Stimulated activated CD8-positive, alpha-beta memory T cell treated with anti-CD3 and anti-CD28 coated beads, Interleukin-2, amount 100 ng/mL, for 1 hour (primary cell): Measurements from ENCODE around the gene SYF2.
"Not testable (repeated sequence)": the region's sequence is repeated elsewhere in the genome, so short reads cannot be mapped to it uniquely, and the experiment has no call there.

Source experiments
- DNase-seq, 2 donors: peaks; one replicate each; pipeline ENCODE4 v3.0.0-alpha.2; 2020; ENCODE audit warnings: low read depth in 2 of 2

SYF2 gene

DNA sequence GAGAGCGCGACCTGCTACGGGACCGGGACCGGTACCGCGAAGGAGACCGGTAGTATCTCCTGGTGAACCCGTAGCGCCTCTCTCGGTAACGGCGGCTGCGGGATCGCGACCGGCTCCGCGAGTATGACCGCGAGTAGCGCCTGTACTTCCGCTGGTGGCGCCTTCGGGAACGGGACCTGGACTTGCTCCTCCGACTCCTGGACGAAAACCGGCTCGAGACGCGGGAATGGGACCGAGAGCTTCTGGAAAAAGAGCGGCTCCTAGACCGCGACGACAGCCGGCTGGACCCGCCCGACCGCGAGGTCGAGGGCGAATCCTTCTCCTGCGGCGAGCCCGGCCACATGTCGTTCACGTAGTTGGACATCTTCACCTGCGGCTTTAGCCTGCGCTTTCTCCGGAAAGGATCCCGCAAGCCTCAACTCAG is 14.3 kb upstream of the SYF2 start:
- DNase-seq: no peak

DNA sequence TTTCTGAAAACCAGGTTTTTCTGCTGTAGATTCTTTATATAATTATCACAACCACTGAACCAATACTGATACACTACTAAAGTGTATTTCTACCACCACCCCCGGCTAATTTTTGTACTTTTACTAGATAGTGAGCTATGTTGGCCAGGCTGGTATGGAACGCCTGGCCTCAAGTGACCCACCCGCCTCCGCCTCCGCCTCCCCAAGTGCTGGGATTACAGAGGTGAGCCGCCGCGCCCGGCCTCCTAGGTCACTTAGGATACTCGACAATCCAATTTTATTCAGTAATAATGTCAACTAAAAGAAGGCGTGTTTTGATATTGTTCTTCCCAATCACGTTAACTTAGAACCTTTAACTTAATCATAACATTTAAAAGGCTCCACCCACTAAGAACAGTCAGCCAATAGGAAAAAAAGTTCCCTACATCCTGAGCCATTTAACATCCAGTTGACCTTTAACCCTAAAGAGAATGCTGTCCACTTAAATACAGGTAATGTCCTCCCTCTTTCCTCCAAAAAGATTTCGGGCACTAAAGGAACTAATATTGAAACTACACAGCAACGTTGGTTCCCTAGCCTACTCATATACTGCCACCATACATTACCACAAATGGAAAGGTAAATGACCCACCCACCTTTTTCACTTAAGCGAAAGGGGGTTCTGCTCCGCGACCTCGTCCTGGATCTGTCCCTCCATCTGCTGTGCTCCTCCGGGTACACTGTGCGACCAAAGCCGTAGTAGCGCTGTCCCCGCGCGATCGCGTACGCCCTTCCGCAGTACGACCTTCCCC is 13.7 kb upstream of the SYF2 start:
- no peak for DNase-seq

DNA sequence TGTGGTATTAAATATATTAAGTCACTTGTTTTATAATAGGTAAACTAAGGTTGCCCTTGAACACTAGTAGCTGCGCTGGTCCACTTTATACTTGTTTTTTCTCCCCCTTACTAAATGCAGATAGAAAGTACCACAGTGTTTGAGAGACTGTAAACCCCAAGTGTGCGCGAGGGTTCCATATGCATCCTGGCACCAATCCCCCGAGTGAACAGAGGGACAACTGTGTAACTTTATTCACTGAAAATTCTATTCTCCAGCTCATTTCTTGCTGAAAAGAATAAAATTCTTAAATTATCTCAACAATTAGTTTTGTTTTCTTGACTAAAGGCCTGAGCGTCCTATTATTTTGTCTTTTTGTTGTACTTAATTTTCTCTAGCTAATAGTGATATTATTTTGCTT is 13.1 kb upstream of the SYF2 start:
- DNase-seq: no peak

DNA sequence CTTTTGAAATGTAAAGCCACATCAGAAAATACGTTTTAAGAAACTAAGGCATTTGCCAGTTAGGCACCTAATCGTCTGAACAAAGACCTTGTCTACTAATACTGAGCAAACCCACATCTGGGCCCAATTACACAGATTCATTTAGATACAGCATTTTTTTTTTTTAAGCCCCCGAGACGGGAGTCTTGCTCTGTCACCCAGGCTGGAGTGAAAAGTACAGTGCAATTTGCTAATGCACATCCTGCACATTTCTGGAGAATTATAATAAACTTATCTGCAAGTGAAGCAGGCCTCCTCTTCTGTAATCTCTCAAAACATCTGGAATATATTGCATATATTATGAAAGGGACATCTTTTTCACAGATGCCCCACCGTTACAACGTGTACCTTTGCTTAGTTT is 11.6 kb upstream of the SYF2 start:
- no peak for DNase-seq

DNA sequence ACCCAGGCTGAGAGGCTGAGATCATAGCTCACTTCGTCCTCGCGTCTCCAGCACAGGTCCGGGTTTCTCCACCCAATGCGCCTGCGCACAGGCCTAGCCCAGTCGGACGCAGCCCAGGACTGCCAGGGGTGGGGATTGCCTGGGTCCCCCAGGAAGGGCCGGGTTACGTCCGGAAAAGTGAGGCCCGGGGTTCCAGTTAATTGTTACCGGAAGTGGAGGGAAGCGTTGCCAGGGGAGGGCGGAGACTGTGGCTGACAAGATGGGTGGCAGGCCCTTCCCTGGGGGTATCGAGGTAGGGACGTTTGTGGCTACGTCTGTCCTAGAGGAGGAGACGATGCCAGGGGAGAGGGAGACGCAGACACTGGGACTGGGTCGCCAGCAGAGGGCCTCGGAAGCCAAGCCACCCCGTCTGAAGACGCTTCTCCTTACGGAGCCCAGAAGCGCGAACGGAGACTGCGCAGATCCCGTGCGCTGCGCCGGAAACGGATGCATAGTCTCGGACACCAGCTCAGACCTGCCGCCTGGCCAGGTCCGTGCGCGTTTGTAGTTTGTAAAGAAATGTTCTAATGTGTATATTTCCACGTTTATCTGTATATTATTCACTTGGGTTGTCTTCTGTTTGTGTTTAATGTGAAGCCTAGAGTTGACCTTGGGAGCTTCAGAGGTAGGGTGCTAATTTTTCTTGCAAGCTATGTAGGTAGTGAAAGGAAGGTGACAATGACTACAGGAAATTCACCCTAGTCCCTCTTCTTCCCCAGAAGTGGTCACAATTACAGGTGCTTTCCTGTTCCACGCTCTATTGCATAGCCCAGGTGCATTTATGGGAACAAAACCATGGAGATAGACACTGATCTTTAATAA is 7.6 kb upstream of the SYF2 start:
- DNase-seq: peak; percentile 69 to 71

DNA sequence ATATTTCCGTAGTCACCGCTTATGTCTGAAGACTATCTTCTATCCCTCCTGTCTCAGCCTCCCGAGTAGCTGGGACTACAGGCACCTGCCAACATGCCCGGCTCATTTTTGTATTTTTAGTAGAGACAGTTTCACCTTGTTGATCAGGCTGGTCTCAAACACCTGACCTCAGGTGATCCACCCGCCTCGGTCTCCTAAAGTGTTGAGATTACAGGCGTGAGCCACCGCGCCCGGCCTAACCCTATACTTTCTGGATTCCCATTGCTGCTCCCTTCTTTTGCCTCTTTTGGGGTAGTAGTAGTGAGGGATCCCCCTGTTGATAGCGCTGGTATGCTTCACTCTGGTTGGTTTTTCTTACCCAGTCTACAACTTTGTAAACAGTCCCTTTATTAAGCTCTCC is 5.7 kb upstream of the SYF2 start:
- DNase-seq: no peak

DNA sequence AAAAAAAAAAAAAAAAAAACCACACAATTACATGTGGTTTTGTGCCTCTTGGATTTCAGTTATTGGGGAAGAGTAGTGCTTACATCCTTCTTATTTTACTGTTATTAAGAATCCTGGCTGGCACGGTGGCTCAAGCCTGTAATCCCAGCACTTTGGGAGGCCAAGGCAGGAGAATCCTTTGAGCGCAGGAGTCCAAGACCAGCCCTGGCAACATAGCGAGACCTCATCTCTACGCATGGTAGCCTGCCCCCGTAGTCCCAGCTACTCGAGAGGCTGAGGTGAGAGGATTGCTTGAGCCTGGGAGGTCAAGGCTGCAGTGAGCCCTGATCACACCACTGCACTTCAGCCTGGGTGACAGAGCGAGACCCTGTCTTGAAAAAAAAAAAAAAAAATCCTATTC is 4.0 kb upstream of the SYF2 start:
- not testable (repeated sequence) for DNase-seq

DNA sequence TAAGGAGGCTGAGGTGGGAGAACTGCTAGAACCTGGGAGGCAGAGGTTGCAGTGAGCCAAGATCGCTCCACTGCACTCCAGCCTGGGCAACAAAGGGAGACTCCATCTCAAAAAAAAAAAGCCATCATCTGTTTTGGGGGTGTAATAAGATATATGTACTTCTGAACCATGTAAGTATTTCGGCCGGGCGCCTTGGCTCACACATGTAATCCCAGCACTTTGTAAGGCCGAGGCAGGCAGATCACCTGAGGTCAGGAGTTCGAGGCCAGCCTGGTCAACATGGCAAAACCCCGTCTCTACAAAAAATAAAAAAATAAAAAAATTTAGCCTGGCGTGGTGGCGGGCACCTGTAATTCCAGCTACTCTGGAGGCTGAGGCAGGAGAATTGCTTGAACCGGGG is 3.1 kb upstream of the SYF2 start:
- not testable (repeated sequence) for DNase-seq

DNA sequence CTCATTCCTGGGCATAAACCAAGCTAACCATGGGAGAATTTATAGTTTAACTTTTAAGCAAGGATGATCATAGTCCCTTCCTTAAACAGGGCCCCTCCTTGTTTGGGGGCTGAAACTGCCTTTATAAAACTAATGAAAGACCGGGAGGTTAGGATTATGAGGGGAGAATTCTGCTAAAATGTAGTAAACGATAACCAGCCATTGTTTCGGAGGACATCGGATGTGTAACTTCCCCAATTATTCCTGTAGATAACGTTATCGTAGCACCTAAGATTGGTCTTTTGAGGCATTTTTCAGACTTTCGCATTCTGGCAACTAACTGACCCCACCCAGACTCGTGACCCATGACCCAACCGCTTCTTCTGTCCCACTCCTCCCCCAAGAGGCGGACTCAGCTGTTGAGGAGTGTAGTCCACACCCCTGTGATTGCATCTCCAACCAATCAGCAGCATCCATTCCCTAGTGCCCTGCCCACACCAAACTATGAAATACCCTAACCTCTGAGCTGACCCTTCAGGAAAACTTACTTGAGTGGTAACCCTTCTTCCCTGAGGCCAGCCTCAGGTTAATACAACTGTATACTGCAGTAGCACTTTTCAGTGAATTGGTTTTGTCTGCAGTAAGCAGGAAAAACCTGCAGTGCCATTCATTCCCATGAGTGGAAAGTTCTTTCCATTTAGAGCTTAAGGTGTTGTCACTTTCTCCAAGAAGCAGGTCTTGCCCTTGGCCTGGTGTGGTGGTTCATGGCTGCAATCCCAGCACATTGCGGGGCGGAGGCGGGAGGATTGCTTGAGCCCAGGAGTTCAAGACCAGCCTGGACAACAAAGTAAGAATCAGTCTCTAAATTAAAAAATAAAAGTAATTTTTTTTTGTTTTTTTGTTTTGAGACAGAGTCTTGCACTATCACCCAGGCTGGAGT is 823 bp upstream of the SYF2 start:
- peak in 1 of 2 donors; percentile 17 for DNase-seq

DNA sequence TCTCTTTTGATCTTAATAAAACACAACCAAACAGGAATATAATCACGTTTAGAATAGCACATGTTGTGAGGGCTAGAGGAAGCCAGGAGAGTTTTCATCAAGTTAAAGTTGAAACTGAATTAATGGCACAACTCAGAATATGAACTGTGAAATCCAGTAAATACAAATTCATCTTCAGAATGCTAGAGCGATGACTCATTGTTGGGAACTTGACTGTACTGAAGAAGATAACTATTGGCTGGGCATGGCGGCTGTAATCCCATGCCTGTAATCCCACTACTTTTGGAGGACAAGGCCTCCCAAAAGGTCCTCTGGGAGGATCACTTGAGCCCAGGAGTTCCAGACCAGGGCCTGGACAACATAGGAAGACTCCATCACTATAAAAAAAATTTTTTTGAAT is 8.8 kb downstream of the SYF2 start:
- no peak for DNase-seq

DNA sequence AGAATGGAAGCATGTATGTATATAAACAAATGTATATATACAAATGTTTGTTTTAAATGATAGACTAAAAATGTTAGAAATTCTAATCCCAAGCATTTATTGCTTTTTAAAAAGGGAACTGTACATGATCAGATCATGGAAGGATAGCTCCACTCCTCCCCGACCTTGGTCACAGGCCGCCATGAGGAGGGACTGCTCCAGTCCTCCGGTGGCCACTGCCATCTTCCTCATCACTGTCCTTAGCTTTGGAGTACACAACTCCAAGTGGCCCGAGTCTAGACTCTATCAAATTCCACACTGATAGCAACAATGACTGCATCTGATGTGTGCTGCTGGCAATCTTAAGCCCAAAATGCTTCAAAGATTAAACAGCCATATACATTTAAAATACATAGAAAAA is 9.7 kb downstream of the SYF2 start:
- DNase-seq: no peak

DNA sequence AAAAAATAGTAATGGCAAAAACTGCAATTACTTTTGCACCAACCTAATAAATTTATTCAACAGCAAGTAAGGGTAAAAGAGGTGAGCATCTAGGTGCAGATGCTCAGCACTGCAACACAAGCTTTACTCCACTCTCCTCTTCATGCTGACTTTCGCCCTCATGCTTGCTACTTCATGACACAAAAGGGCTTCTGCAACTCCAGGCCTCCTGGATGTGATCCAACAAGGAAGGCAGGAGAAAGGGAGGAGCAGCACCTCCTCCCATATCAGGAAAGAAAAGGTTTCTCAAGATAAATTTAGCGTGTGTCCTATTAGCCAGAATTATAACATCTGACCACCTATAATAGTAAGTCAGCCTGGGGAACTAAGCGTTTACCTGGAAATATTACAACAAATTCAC is 11.6 kb downstream of the SYF2 start:
- no peak for DNase-seq

DNA sequence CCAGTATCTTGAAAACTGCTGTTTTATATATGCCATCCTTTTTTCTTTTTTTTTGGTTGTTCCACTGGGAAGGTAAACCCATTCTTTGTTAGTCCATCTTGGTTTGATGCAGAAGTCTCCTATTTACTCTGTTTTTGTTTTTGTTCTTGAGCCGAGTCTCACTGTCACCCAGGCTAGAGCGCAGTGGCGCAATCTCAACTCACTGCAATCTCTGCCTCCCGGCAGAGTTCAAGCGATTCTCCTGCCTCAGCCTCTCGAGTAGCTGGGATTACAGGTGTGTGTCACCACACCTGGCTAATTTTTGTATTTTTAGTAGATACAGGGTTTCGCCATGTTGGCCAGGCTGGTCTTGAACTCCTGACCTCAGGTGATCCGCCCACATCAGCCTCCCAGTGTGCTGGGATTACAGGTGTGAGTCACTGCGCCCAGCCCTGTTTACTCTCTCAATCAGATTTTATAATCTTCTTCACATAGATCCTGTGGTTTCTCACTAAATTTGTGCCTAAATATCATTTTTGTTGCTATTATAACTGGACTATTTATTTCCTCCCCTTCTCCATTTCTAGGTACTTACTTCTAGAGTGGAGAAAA is 12.5 kb downstream of the SYF2 start:
- DNase-seq: no peak

DNA sequence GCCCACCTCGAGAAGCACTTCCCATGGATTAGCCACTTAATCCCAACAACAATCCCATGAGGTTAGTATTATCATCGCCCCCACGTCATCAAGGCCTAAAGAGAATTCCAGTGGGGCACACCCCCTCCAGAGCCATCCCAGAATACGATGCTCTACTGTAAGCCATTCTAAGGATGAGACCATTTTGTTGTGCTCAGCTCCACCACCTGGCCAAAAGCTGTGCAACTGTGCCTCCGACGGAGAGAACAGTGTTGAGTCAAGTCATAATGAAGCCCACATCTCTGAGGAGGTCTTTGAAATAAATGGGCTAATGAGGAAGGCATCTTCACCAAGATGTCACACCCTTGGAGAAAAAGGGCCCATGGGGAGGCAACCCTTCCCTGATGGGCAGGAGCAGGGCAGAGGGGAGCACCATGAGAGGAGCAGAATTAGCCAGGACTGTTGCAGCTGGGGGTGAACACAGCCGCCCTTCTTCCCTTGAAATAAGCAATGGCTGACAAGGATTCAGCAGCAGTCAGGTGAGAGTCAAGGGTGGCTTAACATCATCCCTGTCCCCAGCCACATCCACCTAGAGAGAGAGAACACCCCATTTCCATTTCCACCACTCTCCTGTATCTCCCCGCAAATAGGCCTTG is 14.6 kb downstream of the SYF2 start:
- no peak for DNase-seq

DNA sequence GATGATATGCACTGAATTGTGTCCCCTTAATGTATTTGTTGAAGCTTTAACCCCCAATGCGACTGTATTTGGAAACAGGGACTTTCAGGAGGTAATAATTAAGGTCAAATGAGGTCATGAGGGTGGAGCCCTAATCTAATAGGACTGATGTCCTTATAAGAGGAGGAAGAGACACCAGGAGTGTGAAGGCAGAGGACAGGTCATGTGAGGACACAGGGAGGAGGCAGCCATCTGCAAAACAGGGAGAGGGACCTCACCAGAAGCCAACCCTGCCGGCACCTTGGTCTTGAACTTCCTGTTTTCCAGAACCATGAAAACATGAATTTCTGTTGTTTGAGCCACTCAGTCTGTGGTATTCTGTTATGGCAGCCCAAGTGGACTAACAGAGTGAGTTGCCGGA is 15.3 kb downstream of the SYF2 start:
- no peak for DNase-seq

DNA sequence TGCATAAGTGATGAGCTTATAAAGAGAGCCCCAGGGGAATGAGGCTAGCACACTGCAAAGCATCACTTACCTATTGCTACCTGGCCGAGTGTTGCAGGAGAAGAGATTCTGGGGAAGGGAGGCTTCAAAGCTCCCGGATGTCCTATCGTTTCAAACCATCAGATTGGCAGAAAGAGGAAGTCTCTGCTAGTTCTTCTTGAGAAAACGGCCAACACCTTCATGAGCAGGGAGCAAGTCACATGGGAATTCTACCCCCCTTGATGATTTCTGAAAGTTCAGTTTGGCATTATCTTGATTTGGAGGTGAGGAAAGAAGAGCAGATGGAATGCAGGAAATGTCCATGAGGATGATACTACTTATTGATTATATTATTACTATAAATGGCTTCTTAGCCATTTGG is 16.2 kb downstream of the SYF2 start:
- DNase-seq: no peak

DNA sequence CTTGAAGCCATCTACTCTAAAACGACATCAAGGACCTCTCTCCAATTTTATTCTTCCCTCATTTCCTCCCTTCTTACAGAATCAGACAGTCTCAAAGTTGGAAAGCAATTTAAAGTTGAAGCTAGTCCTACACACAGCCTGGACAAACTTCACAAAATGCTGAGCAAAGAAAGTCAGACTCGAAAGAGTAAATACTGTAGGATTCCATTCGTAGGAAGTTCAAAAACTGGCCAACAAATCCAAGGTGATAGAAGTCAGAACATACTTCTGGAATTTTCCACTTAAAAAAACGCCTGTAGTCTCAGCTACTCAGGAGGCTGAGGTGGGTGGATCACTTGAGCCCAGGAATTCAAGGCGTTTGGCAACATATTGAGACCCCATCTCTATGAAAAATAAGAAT is 19.6 kb downstream of the SYF2 start:
- no peak for DNase-seq

DNA sequence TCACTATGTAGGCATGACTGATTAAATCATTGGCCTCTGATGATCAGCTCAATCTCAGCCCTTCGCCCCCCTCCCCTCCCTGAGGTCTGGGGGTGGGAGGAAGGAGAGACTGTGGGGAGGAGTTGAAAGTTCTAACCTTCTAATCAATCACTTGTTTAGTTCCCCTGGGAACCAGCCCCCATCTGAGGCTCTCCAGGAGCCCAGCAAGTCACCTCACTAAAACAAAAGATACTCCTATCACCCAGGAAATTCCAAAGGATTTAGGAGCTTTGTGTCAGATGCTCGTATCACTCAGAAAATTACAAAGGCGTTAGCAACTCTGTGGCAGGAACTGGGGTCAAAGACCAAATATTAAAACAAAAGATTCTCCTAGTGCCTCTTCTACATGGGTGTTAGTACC is 21.6 kb downstream of the SYF2 start:
- DNase-seq: no peak

DNA sequence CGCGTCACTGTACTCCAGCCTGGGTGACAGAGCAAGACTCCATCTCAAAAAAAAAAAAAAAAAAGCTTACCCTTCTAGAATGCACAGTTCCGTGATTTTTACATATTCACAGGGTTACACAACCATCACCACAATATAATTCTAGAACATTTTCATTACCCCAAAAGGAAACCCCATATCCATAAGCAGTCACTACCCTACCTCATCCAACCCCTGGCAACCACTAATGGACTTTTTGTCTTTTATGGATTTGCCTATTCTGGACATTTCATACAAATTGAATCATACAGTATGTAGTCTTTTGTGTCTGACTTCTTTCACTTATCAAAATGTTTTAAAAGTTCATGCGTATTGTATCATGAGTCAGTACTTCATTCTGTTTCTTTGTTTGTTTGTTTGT is 22.8 kb downstream of the SYF2 start:
- no peak for DNase-seq

DNA sequence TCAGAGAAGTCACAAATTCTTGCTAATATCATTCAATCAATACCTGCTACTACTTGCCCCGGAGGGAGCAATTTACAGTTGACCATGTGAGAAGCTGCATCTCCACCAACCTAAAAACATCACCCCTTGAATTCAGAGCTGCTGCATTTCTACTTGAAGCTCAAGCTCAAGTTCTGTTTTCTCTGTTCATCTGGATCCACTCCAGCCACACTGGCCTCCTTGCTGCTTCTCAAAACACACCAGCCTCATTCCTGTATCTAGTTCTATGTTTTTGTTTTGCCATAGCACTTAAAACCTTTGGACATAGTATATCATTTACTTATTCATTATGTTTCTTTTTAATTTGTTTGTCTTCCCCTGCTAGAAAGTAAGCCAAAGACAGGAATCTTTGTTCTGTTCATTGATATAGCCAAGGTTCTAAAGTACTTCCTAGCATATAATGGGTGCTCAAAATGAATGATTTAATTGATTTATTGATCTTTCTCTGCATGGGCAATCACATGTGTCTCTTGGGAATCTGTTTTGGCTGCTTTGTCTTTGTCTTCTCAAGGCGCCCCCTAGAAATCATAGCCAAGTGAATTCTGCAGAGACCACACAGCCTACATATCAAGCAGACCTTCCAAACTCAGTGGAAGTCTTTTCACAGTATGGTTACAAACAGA is 23.6 kb downstream of the SYF2 start:
- DNase-seq: no peak

DNA sequence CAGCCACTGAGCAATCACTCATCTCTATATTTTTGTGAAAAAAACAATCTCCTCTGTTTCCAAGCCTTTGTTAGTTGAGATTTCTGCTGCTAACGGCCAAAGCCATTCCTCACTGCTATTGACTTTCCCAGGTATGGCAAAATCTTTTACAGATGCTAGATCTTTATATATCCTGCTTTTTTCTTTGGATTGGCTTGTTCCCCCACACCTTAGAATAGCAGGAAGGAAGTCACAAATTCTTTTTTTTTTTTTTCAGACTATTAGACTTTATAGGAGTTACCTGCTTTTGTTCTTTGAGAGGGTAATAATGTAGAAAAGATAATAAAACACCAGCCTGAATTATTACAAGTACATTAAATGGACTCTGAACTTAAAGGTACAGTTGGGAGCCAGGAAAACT is 24.2 kb downstream of the SYF2 start:
- DNase-seq: no peak
